IMR-90 (cell line): ENCODE measurements around the gene NSF.

Experiments
- CTCF ChIP-seq: conservative IDR thresholded peaks from 2 replicates; pipeline ENCODE4 v1.5.1; 2012; ENCODE audit warnings: mild to moderate bottlenecking, low read depth, low read length, improper control_type of control experiment
- FOS ChIP-seq: fragments of 150-350 bp; IDR thresholded peaks from 2 replicates; pipeline ENCODE4 v1.6.1; 2016; ENCODE audit warnings: low read depth, low read length
- MXI1 ChIP-seq: IDR thresholded peaks from 2 replicates; pipeline ENCODE4 v1.6.1; 2012; ENCODE audit warnings: low read depth, mild to moderate bottlenecking, low read length, moderate library complexity, borderline replicate concordance
- POLR2A ChIP-seq: IDR thresholded peaks from 2 replicates; pipeline ENCODE4 v1.6.1; 2012; ENCODE audit warnings: mild to moderate bottlenecking, low read depth, low read length
- RCOR1 ChIP-seq: IDR thresholded peaks from 2 replicates; pipeline ENCODE4 v1.6.1; 2012; ENCODE audit warnings: mild to moderate bottlenecking, low read length, improper control_type of control experiment; ENCODE audit not compliant: insufficient replicate concordance
- RFX5 ChIP-seq: IDR thresholded peaks from 2 replicates; pipeline ENCODE4 v1.8.0; 2012; ENCODE audit warnings: low read depth, mild to moderate bottlenecking, low read length, moderate library complexity
- TF ChIP-seq, protein P1 (sequence below): fragments of 150-350 bp; IDR thresholded peaks from 2 replicates; pipeline ENCODE4 v1.6.1; 2017; ENCODE audit warnings: mild to moderate bottlenecking, antibody characterized with exemption, low read length, low read depth

GRCh38 chr17:46803544-46803943 is 213.1 kb downstream of the NSF start:
- TF ChIP-seq CTCF (no peak), RFX5 (no peak), RCOR1 (no peak), MXI1 (no peak), FOS (no peak), POLR2A (no peak)
- TF ChIP-seq, protein P1, sequence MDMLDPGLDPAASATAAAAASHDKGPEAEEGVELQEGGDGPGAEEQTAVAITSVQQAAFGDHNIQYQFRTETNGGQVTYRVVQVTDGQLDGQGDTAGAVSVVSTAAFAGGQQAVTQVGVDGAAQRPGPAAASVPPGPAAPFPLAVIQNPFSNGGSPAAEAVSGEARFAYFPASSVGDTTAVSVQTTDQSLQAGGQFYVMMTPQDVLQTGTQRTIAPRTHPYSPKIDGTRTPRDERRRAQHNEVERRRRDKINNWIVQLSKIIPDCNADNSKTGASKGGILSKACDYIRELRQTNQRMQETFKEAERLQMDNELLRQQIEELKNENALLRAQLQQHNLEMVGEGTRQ: no peak
